Globus pallidus (tissue), 1 donor: Measurements from ENCODE around the gene TPD52L1.

ENCODE experiments used
- DNase-seq: peaks from one replicate; pipeline ENCODE4 v3.0.0-alpha.2; 2015; ENCODE audit warnings: low spot score

Gene TPD52L1

DNA sequence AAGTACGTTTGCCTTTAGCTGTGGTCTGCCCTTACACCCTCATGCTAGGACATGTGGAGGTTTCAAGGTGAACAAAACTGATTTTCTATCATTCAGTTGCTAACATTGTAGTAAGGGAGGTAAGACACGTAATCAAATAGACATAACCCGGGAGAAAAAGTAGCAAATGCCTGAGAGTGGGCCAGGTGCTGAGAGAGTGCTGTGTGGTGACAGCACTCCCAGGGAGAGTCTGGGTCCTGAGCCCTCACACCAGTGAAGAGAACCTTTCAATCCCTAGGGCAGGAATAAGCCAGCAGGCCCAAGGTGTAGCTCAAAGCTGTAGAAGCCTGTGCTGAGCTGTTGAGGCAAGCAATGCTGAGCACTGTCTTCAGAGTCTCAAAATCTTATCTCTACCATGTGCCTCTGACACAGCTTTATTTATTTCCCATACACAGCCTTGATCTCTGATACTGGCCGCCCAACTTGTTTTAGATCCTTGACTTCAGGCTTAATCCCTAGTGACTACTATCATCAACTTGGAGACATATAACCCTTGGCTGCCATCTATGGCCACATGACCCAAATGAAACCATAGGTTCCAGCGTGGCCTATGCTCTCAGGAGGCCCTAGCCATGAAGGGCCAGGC is 55.2 kb downstream of the TPD52L1 start:
- no peak for DNase-seq

DNA sequence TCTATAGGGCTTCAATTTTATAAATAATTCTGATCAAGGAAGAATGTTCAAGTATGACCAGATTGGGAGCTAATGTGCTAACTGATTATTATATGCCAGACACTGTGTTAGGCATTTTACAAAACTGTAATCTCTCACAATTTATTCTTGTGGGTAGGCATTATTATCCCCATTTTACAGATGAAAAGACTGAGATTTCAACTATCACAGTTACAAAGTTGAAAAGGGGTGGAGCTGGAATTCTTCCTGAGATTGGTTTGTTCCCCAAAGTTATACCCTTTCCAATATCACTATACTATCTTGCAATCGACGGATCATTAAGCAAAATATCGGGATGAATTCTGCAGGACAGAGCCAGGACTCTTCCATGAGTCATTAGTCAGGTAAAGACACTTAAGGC is 57.1 kb downstream of the TPD52L1 start:
- no peak for DNase-seq

DNA sequence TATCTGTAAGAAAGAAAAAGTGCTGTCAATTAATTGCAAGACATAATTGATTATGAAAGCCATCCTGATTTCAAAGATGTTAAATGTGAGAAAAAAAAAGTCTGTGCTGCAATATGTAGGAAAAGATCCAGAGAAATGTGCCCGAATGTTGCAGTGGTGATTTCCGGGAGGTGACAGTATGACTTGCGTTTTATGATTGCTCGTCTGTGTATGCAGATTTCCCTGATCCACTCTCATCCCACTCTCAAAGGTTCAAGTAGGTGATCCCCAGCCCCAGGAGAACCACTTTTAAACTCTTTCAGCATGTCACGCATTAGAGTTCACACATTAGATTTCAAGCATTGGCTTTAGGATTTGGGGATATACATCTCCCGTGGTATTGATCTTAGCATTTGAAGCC is 57.8 kb downstream of the TPD52L1 start:
- DNase-seq = no peak

DNA sequence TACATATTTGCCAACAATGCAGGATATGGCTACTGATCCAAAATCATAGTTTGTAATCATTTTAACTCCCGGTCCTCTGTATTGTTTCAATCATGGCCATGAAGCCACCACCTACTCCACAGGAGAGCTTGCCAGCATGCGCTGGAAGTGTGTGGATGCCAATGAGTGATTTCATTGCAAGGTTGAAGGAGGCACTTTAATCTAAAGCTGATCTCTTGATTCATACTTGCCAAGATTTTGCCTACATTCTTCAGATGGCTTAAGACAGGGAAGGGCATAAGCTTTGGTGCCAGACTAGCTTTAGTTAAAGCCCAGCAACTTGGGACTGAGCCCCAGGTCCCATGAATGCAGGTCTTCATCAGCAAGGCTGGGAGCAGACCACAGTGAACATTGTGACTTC is 58.8 kb downstream of the TPD52L1 start:
- DNase-seq = no peak

DNA sequence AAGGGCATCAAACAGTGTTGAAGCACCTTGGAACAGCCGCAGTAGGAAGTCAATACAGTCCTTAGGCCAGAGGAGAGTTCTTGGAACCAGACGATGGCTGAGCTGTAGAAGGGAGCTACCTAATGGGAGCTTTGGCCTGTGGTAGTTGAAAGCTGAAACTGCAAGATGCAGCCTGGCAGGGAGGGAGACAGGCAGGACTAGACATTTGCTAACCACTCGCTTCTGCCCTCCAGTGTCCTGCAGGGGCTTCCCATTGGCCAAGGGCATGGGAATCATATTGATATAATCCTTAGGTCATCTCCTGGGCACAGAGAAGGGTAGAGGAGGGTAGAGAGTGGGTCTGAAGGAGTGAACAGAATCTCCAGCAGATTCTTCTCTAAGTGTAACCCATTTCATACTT is 60.4 kb downstream of the TPD52L1 start:
- DNase-seq = no peak

DNA sequence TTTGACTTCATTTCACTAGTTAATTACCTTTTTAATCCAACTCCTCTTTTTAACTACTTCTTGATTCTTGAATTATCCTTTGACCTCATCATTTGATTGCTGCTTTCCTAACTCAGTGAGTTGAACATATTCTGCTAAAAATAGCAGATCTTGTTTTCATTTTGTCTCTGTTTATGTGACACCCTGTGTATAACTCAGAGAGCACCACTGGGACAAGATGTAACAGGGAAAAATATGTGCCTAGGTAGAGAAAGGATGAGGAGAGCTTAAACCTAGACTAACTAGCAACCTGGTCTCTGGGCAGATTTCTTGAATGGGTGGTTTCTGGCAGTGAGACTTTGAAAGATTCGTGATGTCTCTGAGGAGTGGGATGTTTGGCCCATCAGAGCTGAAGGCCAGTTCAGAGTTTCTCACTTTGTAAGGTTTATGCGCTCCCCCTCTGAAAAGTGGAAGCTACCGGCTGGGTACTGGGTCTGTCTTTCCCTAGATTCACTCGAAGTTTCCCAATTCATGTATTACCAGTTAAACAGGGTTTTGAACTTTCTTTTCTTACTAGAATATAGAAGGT is 61.8 kb downstream of the TPD52L1 start:
- no peak for DNase-seq

DNA sequence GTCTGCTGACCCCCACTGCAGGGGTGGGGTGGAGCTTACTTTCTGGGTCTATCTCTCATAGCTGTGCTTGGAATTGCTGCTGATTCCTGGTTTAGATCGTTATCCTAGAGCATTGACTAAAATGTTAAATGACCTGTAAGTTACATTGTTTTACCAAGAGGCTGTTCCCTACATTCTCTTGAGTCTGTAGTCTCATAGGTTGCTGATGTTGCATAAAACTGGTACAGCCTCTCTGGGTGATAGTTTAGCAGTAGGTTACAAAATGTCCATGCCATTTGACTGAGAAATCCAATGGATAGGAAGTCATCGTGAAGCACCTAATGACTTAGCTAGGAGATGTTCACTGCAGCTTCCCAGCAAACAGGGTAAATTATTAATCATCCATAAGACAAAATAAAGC is 62.4 kb downstream of the TPD52L1 start:
- no peak for DNase-seq

DNA sequence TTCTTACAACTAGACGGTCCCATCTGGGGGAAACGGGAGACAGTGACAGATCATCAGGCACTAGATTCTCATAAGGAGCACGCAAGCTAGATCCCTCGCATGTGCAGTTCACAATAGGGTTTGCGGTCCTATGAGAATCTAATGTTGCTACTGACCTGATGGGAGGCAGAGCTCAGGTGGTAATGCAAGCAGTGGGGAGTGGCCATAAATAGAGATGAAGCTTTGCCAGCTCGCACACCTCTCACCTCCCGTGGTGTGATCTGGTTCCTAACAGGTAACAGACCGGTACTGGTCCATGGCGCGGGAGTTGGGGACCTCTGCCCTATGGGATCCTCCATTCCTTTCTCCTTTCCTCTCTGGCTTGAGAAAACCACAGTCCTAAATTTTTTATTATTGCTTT is 63.8 kb downstream of the TPD52L1 start:
- no peak for DNase-seq

DNA sequence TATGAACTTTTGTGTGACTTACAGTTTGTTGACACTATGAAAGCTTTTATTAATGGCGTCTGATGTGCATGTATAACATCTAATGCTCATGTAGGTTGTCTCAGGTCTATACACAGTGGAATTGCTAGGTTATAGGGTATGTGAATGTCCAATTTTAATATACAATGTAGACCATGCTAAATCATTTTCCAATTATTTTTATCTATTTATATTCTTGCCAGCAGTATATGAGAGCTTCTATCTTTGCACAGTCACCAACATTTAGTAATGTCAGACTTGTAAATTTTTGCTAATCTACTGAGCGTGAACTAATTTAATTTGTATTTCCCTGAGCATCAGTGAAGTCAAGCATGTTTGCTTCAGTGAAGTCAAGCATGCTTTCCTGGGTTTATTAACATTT is 64.4 kb downstream of the TPD52L1 start:
- DNase-seq = no peak

DNA sequence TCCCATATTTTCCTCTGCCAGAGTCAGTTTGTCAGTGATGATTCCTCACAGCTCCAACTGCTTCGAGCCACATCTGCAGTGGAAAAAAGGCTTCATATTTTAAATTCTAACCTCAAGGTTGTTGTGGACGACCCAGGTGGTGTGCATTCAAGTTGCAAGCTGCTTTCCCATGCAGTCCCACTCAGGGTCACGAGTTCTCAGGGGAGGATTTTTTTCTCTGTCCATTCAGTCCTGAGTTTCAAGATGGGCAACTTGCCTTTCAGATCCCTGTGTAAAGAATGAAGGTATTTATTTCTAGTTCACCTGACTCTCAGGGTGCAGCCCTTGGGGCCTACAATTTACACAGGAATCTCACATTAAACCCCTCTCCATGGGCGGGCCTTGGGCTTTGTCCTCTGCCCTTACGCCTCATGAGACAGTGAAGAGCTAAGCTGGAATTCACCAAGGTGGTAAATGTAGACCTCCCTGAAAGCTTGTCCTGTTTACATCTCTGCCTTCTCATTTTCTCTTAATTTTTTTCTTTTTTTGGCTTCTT is 65.9 kb downstream of the TPD52L1 start:
- DNase-seq = no peak

DNA sequence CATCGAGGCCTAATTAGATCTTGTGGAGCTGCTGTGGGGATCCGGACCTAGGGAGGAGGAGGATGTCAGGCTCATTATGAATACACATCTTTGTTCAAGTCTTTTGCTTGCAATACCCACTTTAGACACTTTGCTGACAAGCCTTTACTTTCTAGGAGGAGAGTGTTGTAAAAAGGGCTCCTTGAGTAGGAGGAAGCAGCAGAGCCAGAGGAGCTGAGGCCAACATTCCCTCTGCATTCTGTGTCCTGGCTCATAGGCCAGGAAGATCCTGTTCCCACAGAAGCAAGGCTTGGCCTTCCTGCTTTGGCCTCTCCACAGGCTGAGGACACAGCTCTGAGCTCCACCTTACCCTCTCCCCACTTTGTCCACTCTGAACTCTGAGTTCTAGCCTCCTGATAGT is 67.1 kb downstream of the TPD52L1 start:
- peak; percentile 27 for DNase-seq

DNA sequence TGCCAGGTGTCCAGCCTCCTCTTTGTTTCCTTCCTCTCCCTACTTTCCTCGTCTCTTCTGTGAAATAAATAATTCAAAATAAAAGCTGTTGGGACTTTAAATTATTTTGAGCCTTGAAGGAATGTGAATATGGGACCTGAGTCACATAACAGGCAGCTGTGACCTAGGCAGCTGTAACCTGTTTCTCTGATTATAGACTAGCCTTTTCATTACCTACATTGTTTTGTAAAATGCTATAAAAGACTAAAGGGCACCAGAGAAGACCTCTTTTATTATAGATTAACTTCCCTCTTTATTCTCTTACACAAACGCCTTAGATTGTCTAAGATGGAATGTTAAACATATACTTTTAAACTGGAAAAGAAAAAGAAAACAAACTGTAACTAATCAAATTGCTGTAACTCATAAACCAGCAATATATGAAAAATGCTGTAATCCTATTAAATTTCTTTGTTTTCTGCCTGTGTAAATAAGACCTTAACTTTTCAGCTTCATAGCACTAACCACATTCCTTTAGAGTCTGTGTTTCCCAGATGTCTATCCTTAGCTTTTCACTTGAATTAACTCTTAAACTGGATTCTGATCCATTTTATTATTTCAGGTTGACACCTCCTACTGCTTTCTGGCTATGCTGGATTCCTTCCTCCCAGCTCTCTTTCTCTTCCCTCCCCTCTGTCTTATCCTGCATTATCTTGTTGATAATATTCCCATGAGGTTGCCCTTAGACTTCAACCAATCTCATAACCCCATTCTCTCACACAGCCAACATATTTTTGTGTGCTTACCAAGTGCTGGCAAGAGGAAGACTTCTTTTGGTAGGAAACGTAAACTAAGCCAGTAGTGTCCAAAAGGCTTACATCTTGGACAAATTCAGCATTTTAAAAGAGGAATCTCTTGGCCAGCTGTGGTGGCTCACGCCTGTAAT is 69.2 kb downstream of the TPD52L1 start:
- no peak for DNase-seq

DNA sequence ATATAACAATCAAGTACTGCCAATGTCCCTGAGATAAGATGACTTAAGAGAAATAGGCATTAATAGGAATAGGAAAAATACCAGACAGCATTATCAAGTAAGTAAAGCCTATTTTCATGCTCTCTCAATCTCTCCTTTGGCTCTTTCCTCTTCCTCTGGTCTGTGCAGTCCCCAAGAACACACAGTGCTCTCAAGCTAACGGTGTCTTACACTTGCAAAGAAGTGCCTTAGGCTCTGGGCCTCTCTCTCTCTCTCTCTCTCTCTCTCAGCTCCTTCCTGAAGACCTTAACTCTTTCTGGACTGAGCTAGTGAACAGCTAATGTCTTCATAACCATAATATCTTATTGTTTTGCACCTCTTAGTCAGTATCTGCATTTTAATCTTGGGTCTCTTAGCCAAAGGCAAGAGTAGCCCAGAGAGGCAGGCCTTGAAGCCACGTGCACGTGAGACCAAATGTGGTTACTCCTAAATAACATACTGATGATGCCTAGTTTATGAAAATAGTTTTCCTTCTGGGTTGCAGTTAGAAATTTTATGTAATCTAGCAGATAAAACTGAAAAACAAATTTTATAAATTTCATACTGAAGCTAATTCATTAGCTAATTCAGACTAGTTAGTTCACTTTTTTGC is 70.8 kb downstream of the TPD52L1 start:
- DNase-seq = no peak

DNA sequence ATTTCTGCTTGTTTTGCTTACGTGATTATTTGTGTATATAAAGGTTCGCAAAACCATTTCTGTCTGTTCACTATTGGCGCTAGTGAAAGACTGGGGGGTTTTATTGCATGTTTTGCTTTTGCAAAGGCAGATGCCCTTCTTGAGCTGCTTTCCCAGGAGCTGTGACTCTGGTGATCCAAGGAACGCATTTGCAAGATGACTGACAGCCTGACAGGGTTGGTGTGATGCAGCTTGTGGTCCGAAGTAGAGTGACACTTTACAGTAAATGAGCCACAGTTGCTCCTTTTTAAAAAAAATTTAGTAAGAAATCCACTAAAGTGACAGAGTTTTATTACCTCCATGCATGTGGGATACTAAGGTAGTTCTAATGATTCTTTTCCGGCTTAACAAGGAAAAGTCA is 73.7 kb downstream of the TPD52L1 start:
- no peak for DNase-seq

DNA sequence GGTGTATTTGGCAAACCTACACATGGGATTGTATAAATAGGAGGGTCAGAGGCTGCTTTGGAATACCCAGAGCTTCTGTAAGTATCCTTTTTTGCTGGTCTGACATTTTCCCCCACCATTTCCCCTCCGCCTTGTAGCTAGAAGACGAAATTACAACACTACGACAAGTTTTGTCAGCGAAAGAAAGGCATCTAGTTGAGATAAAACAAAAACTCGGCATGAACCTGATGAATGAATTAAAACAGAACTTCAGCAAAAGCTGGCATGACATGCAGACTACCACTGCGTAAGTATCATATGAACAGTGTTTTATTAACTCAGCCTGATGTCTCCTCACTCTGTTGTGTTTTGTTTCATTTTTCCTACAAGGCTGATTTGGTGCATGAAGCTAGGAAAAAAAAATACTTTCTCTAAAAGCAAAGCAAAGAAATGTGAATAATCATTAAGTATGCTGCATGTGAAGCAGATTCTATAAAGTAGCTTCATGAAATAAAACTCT is 75.5 kb downstream of the TPD52L1 start:
- DNase-seq = no peak

DNA sequence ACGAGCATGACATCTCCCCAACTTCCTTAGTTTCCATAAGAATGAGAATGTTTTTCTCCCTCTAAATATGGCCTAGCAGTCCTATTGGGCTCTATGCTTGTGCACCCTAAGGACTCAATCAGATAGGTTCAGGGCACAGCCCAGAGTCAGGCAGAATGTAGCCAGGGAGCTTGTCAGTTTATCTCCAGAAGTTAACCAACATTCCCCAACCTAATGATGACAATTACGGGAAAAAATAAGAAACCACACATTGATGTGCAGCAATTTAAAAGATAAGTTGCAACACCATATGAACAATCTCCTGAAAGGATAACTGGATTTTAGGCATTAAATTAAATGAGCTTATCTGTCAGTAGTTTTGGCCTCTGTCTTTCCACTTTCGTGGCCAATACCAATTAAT is 77.1 kb downstream of the TPD52L1 start:
- DNase-seq = no peak

DNA sequence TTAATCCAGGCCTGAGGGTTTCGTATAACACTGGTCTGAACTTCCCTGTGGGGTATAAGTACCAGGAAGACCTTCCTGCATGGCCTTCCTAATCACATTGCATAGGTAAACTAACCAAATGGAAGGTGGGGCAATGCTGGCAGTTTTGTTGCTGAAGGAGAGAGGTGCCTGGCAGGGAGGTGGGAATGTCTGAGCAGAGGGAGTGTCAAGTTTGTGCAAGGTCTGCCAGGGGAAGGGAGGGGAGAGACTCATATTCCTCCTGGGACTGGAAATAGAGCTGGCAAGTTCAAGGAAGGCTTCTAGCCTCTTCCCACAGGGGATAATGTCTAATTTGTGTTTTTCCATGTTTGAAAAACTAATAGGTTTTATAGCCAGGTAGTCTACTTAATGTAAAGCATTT is 77.6 kb downstream of the TPD52L1 start:
- DNase-seq = no peak

DNA sequence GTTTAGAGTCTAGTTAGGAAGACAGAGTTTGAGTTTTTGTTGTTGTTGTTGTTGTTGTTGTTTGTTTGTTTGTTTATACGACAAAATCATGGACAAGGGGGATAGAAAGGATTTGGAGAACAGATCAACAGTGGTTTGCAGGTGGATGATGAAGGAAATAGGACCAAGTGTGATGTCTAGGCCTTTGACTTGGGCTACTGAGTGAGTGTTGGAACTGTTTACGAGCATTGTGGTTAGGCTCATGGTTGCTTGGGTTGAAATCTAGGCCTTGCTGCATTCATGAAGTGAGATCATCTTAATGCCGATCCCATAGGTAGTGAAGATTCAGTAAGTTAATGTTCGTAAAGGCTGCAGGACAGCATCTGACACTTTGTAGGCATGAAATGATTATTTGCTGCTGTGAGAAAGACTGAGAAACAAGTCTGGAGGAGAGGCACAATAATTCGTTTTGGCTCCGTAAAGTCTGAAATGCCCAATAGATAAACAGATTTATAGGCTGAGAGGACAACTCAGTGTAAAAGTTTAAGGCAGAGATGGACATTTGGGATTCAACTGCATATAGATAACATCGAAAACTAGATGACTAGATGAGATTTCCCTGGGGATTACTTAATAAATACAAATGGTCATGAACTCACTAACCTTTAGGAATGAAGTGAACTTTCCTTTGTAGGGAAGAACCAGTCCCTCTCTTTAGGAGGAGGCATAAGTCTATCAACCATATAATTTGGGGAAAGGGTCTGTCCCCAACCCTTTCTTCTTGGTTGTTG is 78.2 kb downstream of the TPD52L1 start:
- DNase-seq = no peak

DNA sequence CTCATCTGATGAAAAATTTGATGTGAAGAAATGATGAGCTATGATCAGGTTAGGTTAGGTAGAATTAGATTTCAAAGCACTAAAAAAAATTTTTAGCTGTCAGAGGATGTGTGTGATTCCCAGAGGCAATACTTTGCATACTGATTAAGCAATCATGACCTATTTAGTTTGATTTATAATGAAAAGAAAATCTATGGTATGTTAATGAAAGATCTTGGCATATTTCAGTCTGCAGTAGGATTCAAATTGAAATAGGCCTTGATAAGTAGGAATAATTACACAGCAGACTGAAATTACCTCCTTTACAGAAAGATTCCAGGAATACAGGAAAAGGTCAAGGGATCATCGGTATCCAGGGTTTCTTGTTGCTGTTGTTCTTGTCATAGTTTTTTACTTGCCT is 78.9 kb downstream of the TPD52L1 start:
- no peak for DNase-seq

DNA sequence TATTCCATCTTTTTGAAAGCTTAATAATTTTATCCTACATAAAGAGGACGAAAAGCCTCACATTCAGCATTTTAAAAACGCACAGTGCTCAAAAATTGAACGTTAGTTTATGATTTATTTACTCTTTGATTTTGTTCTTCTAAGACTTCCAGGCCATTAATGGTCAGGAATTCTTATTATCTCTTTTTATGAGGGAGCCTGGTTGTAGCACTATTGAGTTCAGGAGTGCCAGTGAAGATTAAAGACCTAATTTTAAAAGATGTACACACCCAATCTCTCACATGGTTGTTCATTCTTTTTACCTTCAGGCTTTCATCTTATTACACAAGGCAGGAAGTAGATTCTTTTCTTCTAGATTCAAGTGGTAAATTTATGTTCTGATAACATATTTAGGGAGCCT is 79.6 kb downstream of the TPD52L1 start:
- DNase-seq = no peak

DNA sequence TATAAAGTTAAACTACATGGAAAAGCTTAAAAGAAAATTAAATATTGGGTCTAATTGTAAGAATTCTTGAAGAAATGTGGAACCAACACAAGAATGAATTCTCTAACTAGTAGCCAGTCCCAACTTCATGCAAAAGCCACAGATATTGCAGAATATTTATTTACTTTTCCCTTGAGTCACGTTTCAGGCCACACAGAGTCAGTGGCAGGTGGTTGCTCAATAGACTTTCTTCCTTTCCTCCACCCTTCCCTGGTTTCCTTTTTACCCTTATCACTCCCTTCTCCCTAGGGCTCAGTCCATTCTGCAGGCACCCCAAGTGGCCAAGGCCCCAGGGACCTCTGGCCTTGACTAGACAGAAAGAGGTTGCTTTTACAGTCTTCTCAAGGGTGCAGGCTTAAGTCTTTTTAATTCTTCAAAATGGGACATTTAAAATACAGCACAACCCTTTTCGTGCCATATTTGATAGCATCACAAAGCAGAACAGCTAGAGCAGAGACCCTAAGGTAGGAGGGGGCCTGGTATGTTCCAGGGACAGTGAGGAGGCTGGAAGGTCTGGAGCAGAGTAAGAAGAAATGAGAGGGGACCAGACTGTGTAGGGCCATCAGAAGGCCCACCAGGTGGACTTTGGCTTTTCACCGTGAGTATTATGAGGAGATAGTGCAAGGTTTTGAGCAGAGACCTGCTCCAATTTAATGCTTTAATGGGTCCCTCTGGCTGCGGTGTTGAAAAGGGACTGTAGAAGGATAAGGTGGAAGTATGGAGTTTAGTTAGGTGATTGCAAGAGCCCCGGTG is 83.2 kb downstream of the TPD52L1 start:
- DNase-seq = no peak
